IPS DF 4.7 (cell line): Measurements from ENCODE around the gene HS6ST2.

Experiments
- DNase-seq: peaks from one replicate; pipeline ENCODE4 v3.0.0-alpha.2; 2013; ENCODE audit warnings: low spot score; ENCODE audit errors: extremely low read depth

The HS6ST2 gene

GRCh38 chrX:132745593-132745992 is 212.8 kb downstream of the HS6ST2 start:
- DNase-seq = no peak

DNA sequence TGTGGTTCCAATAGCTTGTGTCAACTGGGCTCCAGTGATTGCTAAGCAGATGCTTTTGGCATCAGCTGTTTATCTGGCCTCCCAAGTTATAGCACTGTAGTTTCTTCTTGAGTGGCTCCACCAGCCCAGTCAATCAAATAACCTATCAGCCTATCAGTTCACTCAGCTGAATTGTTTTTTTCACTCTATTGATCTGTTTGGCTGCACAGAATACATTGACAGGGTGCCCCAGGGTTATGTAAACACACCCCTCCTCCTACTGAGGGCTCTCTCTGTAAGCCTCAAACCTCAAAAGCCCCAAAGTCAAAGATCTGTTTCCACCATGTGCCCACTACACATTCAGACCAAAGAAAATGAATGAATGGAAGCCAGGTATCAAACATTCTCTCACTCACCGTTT is 214.0 kb downstream of the HS6ST2 start:
- no peak for DNase-seq

GRCh38 chrX:132743086-132743485 is 215.3 kb downstream of the HS6ST2 start:
- no peak for DNase-seq

GRCh38 chrX:132742246-132742645 is 216.2 kb downstream of the HS6ST2 start:
- no peak for DNase-seq

DNA sequence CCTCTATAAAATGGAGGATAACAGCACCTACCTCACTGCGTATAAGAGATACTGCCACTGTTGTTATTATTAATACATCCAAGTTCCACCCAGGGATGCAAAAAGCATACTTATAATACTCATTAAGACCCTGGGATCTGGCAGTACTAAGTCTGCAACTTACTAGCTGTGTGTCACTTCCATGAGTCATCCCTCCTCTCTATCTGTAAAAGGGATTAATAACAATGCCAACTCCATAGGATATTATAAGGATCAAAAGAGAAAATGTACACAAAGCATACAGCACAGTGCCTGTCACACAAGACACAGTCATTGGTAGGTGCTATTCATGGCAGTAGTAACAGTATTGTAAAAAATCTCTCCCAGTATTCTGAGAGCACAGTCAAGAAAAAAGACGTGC is 216.7 kb downstream of the HS6ST2 start:
- DNase-seq = no peak

DNA sequence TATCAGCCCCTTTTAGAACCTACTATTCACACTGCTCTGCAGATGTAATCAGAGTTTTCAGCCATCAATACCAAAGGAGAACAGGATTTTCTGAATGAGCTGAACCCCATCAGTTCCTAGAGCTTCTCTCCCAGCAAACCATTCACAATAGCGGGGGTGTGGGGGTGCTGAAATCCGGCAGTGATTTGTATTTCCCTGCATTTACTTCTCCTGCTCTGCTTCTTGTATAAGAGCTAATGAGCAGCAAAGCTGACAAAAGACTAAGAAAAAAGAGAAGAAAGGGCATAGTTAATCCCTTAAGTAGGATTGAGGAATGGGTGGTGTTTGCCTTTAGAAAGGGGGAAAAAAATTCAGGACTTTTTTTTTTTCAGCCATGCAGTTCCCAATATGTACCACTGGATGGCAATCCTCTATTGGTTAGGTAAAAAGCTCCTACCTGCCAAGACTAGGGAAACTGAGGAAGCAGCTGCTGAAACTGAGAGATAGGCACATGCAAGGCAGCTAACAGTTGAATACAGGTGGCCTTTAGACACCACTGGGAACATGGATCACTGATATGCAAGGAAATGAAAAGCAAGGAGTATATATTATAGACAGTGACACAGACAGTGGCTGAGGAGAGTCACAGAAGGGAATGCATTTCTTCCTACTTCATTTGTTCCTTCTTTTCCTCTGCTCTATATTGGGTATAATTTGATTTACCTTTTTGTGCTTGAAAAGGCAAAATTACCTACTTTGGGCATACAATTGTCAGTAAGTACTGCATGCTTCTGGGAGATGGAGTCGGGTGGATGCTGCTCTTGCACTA is 217.9 kb downstream of the HS6ST2 start:
- DNase-seq = no peak

DNA sequence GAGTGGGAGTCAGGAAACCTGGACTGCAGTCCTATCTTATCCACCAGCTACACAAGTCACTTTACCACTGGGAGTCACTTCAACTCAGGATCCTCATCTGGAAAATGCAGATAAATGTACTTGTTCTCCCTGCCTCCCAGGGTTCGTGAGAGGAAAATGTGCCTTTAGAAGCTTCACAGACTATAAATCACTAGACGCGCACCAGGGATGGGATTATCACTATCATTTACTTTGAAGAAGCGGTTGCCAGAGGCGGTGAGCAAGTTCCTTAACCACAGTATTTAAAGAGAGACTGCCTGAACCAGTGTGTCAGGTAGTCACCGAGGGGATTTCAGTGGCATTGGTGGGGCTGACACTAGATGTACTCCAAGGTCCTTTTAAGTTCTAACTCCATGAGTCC is 219.5 kb downstream of the HS6ST2 start:
- no peak for DNase-seq

DNA sequence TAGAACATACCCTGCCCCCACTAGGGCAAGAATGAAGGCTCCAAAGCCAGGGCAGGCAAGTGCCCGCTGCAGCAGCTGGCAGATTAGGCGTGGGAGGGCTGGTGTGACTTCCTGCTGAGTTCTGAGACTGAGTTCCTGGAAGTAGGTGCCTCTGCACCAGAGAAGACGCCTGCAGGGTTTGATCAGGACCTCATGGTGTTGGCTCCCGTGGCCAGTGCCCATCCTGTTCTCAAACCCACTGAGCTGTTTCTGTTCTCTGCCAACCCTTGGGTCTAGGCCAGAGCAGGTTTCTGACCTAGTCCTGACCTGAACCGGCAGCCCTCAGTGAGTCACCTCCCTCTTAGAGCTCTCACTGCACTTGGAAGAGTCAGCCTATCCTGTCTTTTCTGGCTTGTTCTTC is 220.7 kb downstream of the HS6ST2 start:
- no peak for DNase-seq

DNA sequence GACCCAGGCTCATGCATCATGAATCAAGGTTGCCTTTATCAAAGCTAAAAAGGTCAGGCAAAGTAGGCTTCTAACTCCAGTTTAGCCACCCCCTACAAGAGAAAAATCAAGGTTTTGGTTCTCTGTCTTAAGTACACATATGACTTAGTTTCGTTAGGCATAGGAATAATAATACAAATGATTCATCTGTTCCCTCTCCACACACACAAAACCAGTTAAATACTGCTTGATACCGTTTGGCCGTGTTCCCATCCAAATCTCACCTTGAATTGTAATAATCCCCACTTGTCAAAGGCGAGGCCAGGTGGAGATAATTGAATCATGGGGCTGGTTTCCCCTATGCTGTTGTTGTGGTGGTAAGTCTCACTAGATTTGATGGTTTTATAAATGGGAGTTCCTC is 226.2 kb downstream of the HS6ST2 start:
- DNase-seq = no peak

DNA sequence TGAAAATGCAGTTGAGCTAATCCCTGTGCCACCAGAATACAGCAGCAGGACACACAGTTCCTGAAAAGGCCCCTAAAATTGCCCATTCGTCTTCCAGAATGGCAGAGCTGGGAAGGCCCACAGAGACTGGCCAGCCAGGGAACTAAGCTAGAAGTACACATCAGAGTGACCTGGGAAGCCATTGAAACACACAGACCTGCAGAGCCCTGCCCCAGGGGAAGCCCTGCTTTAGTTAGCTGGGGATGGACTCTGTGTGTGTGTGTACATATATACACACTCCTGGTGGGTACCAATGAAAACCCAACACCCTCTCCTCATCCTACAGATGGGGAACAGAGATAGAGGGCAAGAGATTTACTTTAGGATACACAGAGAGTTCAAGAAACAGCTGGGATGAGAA is 227.7 kb downstream of the HS6ST2 start:
- no peak for DNase-seq

- no peak for DNase-seq
These were observed 228.2 kb downstream of the HS6ST2 start for GRCh38 chrX:132730266-132730665.

GRCh38 chrX:132728296-132728695 is 230.1 kb downstream of the HS6ST2 start:
- no peak for DNase-seq

DNA sequence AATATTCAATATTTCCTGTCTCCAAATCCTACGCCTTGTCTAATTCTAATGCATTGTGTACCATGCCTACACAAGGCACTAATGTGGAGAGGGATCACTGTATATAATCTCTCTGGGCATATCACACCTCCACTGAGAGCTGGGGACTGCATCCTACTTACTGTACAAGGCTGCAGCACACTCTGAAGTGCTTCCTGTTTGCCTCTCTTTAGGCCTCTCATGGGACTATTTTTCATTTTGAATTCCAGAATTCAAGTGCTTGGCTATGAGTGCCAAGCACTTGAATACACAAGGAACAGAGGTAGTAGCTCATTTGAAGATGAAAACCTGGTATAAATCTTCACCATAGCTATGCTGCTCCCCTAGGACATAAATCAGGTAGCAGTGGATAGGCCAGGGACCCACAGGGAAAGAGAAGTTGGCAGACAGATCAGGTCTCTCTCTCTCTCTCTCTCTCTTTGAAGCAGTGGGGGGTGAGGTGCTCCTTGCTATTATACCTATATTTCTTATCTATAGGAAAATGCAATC is 239.9 kb downstream of the HS6ST2 start:
- no peak for DNase-seq

GRCh38 chrX:132716006-132716405 is 242.4 kb downstream of the HS6ST2 start:
- no peak for DNase-seq

- no peak for DNase-seq
These were observed 243.5 kb downstream of the HS6ST2 start for GRCh38 chrX:132714913-132715312.

GRCh38 chrX:132712350-132712749 is 246.1 kb downstream of the HS6ST2 start:
- no peak for DNase-seq

DNA sequence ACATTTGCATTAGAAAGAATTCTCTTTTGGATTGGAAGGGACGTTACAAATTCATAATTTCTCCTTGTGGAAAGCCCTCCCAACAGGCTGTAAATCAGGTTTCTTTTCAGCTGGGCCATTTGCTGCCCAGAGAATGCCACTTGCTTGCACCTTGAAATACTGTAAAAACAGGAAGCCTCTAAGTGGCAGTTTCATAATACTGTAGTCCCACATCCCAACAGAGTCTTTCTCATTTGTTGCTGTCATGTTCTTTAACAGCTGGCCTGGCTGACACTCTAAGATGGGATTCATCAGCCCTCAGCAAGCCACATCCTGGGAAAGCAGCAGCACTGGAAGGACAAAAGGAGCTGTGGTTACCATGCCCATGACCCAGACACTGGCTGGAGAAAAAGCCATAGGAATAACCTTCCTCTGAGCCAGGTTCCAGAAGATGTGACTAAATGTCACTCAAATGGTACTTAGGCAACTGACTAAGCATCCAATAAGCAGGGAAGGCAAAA is 247.7 kb downstream of the HS6ST2 start:
- DNase-seq = no peak

DNA sequence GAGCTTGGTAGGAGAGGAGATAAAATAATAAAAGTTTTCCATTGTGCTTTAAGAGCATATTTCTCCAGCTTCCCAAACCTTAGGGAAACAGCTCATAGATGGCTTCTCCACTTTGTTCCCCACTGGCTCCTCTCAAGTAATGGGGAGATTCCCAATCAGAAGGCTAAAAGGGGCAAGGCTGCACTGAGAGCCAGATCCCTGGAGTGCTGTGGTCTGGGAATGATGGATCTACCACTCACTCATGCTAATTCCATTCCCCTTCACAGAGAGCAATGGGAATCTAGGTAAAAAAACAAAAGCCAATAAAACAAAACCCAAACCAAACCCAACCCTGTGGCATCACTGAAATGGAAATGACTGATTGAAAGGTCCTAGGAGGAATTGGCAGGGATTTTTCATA is 249.9 kb downstream of the HS6ST2 start:
- DNase-seq = no peak

DNA sequence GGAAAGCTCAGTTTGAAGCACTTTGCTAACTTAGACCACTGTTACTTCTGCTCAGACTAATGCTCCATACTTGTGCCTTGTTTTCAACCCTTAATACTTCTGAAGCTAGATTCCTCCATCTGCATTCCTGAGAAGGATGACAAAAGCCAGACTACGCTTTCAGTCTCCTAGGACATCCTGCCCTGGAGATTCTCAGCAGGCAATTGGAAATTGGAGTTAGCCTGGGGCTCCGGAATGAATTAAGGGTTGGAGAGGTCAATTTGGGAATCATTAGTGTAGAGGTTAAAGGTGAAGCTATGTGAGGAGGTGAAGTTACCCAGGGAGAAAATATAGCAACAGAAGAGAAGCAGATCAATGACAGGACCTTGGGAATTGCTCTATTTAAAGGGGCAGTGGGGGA is 253.7 kb downstream of the HS6ST2 start:
- DNase-seq = no peak

- no peak for DNase-seq
These were observed 264.0 kb downstream of the HS6ST2 start for GRCh38 chrX:132694382-132694781.

DNA sequence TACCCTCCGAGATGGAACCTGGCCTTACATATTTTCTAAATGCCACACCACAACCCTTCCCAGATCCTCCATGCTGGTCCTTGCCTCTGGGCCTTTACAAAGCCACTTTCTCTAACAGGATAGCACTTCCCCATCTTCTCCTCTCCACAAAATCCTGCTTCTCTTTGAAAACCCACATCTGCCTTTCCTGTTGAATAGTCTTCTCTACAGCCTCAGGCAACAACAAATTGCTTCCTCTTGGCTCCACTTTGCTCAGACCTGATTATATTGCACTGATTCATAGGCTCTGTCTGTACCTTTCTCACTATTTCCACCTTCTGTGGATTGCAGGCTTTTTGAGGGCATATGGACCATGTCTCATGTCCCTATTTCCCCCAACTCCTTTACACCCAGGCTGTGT is 265.9 kb downstream of the HS6ST2 start:
- no peak for DNase-seq

DNA sequence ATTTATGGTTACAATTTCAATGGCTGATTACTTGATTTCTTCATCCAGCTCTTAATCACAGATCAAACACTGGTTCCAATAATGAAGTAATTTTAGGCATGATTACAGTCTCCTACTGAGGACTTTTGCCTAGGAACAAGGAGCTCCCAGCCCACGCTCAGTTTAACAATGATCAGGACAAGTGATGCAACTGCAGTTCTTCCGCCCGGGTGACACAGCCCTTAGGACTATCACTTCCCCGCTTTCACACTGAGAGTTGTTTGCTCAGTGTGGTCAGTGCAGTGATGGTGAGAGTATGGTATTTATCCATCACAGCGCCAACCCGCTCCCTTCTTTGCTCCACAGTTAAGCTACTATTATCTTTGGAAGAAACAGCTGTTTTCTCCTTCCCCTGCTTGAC is 266.4 kb downstream of the HS6ST2 start:
- no peak for DNase-seq
